HepG2 (cell line): Measurements from ENCODE around the gene OVOL2. TPM values are rescaled to one million over a fixed set of nuclear protein-coding genes. Genes with fewer than 3 reads are reported as not detected.

ENCODE experiments used
- AKNA ChIP-seq: sonication (generic); formaldehyde crosslinking; IDR thresholded peaks from 2 replicates; pipeline ENCODE4 v1.4.0; 2020; ENCODE audit warnings: missing genetic modification reagents, borderline replicate concordance
- ATF7 ChIP-seq, 2 experiments: fragments of 450-650 bp in 1 of 2; sonication (generic) in 1 of 2; formaldehyde crosslinking in 1 of 2; IDR thresholded peaks; 2 replicates each; pipeline versions ENCODE4 v1.4.0 to v1.6.1; 2016 to 2020; ENCODE audit warnings: antibody characterized with exemption in 1 of 2, mild to moderate bottlenecking in 1 of 2, missing genetic modification reagents in 1 of 2
- EP300 ChIP-seq, 3 experiments: sonication (generic) in 1 of 3; formaldehyde crosslinking in 1 of 3; IDR thresholded peaks; 2 replicates each; pipeline versions ENCODE4 v1.5.1 to v1.6.1; 2011 to 2020; ENCODE audit warnings: low read depth in 2 of 3, low read length in 2 of 3, borderline replicate concordance in 1 of 3, improper control_type of control experiment in 1 of 3, mild to moderate bottlenecking in 1 of 3, missing genetic modification reagents in 1 of 3, moderate library complexity in 1 of 3
- FOXK1 ChIP-seq: sonication (generic); formaldehyde crosslinking; IDR thresholded peaks from 2 replicates; pipeline ENCODE4 v1.4.0; 2020; ENCODE audit warnings: low read depth, missing genetic modification reagents, borderline replicate concordance
- HNF1A ChIP-seq, 2 experiments: sonication (generic) in 1 of 2; formaldehyde crosslinking in 1 of 2; IDR thresholded peaks; 2 replicates each; pipeline versions ENCODE4 v1.4.0 to v1.6.1; 2016 to 2020; ENCODE audit warnings: borderline replicate concordance in 1 of 2, low read depth in 1 of 2, mild to moderate bottlenecking in 1 of 2, missing genetic modification reagents in 1 of 2
- MYPOP ChIP-seq: sonication (generic); formaldehyde crosslinking; IDR thresholded peaks from 2 replicates; pipeline ENCODE4 v1.8.1; 2023; ENCODE audit warnings: mild to moderate bottlenecking, moderate library complexity, missing genetic modification reagents
- NCOA1 ChIP-seq: sonication (generic); formaldehyde crosslinking; IDR thresholded peaks from 2 replicates; pipeline ENCODE4 v1.9.0; 2021; ENCODE audit warnings: missing genetic modification reagents
- NFRKB ChIP-seq: fragments of 450-650 bp; IDR thresholded peaks from 2 replicates; pipeline ENCODE4 v1.6.1; 2017
- REL ChIP-seq: sonication (generic); formaldehyde crosslinking; conservative IDR thresholded peaks from 2 replicates; pipeline ENCODE4 v1.8.0; 2022; ENCODE audit warnings: mild to moderate bottlenecking, missing genetic modification reagents, moderate library complexity
- ZNF362 ChIP-seq: sonication (generic); formaldehyde crosslinking; IDR thresholded peaks from 2 replicates; pipeline ENCODE4 v1.4.0; 2020; ENCODE audit warnings: missing genetic modification reagents, mild to moderate bottlenecking, borderline replicate concordance
- ZNF430 ChIP-seq: sonication (generic); formaldehyde crosslinking; IDR thresholded peaks from 2 replicates; pipeline ENCODE4 v1.9.0; 2021; ENCODE audit warnings: mild to moderate bottlenecking, missing genetic modification reagents
- ZNF639 ChIP-seq: conservative IDR thresholded peaks from 2 replicates; pipeline ENCODE4 v1.6.1; 2018; ENCODE audit warnings: missing genetic modification reagents
- ZNF652 ChIP-seq: IDR thresholded peaks from 2 replicates; pipeline ENCODE4 v1.6.1; 2016; ENCODE audit warnings: low read depth, borderline replicate concordance
- polyA plus RNA-seq, 8 experiments: library from polyadenylated mRNA; depleted of rRNA in 3 of 8; stranded (reverse) in 7 of 8; unstranded in 1 of 8; fragments of >200 nt; fragmentation: Illumina TruSeq in 4 of 8; extraction: Trizol in 4 of 8; gene quantifications; 2 replicates each; pipeline versions ENCODE4 v1.2.1 to v1.2.3, GENCODE V29; 2011 to 2016; ENCODE audit warnings: low read depth in 4 of 8, missing spikeins in 1 of 8, mixed read lengths in 1 of 8; ENCODE audit not compliant: insufficient read depth in 1 of 8
- total RNA-seq, 5 experiments: library from RNA; depleted of rRNA; stranded (reverse); fragments of >200 nt; fragmentation: Illumina TruSeq; extraction: Trizol; gene quantifications; 2 replicates each; pipeline ENCODE4 v1.2.3, GENCODE V29; 2016; ENCODE audit warnings: low read depth in 1 of 5

OVOL2 gene
- total and polyA plus RNA-seq, 2 of the 13 experiments (the other 11 are each of a cell fraction or from before 2014, with no cell fraction given), result 0.20 to 0.31 TPM

- peak; percentile 60; the same call in 1 of the 2 replicates for TF ChIP-seq ZNF652 (CRISPR knock-in tag)
- TF ChIP-seq NCOA1 (CRISPR knock-in tag), result 0 out of 2 replicates have a peak, but pooled peaks have one; percentile 53
- 0 out of 2 replicates have a peak, but pooled peaks have one; percentile 34 for TF ChIP-seq ZNF639 (CRISPR knock-in tag)
- TF ChIP-seq FOXK1 (CRISPR knock-in tag), result peak; percentile 85; the same call in 1 of the 2 replicates
- peak; percentile 92 for TF ChIP-seq ZNF430 (CRISPR knock-in tag)
- TF ChIP-seq EP300 (IDR thresholded peaks at IDR 0.05; ENCODE audit: low read depth in 2 of 2, low read length in 2 of 2), result peak; percentile 89 to 95; a peak in 3 of 4 replicates
- TF ChIP-seq EP300 (CRISPR knock-in tag; IDR thresholded peaks at IDR 0.05; ENCODE audit: borderline replicate concordance), result peak; percentile 86
- no peak for TF ChIP-seq REL
- TF ChIP-seq MYPOP (CRISPR knock-in tag), result no peak; the same call in 1 of the 2 replicates
- no peak; the same call in 1 of the 2 replicates for TF ChIP-seq ZNF362
- TF ChIP-seq AKNA (CRISPR knock-in tag), result no peak
- TF ChIP-seq NFRKB, result no peak
- 0 out of 2 replicates have a peak, but pooled peaks have one; percentile 33 for TF ChIP-seq HNF1A (IDR thresholded peaks at IDR 0.05; ENCODE audit: low read depth)
- TF ChIP-seq HNF1A (CRISPR knock-in tag; IDR thresholded peaks at IDR 0.05; ENCODE audit: borderline replicate concordance), result peak; percentile 53; the same call in 1 of the 2 replicates
- TF ChIP-seq ATF7 (IDR thresholded peaks at IDR 0.05), result peak; percentile 56
- TF ChIP-seq ATF7 (CRISPR knock-in tag; IDR thresholded peaks at IDR 0.05), result no peak; the same call in 1 of the 2 replicates
Observed at GRCh38 chr20:17985388-17986018, 72.2 kb downstream of the OVOL2 start (continued).
